GM12865 (cell line): Measurements from ENCODE around the gene TMED3.

ENCODE experiments used
- DNase-seq: peaks from one replicate; pipeline ENCODE4 v3.0.0; 2010; ENCODE audit warnings: low read depth
- H3K4me3 ChIP-seq: 2 replicates; pipeline ENCODE4 v1.5.1; 2011; ENCODE audit warnings: mild to moderate bottlenecking, low read depth, low read length, control low read depth
- CTCF ChIP-seq: IDR thresholded peaks from 2 replicates; pipeline ENCODE4 v1.5.1; 2011; ENCODE audit warnings: low read length, control low read depth, low read depth, inconsistent platforms; ENCODE audit not compliant: insufficient read depth; ENCODE audit errors: missing control alignments

The TMED3 gene

GRCh38 chr15:79372428-79372827 lies 61.5 kb downstream of the TMED3 start:
- H3K4me3 ChIP-seq: no peak overlapping the region
- no peak for DNase-seq
- TF ChIP-seq CTCF: no peak
